D721Med (cell line): ENCODE measurements around the gene RHOBTB1.
A peak's percentile ranks its signal among the peaks of the same experiment; 100 is the strongest.

Source experiments
- DNase-seq: peaks from one replicate; pipeline ENCODE4 v3.0.0; 2011; ENCODE audit warnings: low spot score; ENCODE audit not compliant: insufficient read length
- FAIRE-seq: peaks from 2 replicates; lab custom pipeline; 2011; peaks lifted over from hg19 to GRCh38; lab: Jason Lieb, UNC
- TF ChIP-seq, protein P1 (sequence below): IDR thresholded peaks from 2 replicates; pipeline ENCODE4 v1.5.1; 2012; ENCODE audit warnings: mild to moderate bottlenecking, control low read depth; ENCODE audit not compliant: insufficient read depth; ENCODE audit errors: missing control alignments

Gene RHOBTB1

DNA sequence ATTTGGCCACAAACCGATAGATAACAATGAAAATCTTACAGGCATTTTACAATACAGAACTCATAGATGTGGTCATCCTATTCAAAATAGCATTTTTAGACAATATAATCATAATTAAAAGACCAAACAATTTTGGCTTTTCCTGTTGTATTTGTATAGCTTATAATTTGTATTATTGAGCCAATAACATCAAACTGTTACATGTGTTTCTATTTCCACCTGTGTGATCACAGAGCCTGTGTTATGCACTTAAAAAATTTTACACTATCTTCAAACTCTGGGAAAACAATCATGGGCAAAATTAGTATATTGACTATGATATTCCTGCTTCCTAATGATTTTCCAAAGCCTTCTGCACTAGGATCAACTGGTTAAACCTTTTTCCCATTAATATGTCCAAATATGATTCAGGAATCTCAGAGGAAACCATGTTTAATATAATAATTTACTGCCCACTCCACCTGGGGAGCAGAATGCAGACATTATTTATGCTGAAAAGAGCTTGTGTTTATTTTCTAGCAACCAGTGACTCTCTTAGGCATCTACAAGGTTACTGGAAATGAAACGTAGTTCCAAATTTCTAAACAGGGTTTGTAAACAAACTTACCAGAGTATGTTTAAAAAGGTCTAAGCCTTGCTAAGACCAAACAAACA, 1.7 kb downstream of the RHOBTB1 start:
- DNase-seq = no peak
- TF ChIP-seq, protein P1, sequence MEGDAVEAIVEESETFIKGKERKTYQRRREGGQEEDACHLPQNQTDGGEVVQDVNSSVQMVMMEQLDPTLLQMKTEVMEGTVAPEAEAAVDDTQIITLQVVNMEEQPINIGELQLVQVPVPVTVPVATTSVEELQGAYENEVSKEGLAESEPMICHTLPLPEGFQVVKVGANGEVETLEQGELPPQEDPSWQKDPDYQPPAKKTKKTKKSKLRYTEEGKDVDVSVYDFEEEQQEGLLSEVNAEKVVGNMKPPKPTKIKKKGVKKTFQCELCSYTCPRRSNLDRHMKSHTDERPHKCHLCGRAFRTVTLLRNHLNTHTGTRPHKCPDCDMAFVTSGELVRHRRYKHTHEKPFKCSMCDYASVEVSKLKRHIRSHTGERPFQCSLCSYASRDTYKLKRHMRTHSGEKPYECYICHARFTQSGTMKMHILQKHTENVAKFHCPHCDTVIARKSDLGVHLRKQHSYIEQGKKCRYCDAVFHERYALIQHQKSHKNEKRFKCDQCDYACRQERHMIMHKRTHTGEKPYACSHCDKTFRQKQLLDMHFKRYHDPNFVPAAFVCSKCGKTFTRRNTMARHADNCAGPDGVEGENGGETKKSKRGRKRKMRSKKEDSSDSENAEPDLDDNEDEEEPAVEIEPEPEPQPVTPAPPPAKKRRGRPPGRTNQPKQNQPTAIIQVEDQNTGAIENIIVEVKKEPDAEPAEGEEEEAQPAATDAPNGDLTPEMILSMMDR = no peak
- FAIRE-seq = peak; percentile 32

DNA sequence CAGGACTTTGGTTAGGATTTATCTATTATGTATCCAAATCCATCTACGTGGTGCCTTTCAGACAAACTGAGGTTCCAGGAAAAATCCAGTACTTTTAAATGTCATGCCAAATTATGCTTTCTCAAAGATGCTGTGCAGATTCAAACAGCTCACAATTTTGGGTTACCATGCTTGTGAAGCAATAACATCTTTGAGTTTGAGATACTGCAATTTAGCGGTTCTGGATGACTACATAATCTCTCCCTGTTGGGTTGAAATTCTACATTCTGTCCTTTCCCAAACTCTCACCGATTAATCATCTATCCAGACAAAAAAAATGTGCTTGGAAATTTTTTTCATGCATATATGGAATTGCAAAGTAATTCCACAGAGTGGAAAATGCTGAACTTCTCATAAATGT, 3.5 kb downstream of the RHOBTB1 start:
- TF ChIP-seq, protein P1 = no peak
- DNase-seq = no peak
- FAIRE-seq = no peak

DNA sequence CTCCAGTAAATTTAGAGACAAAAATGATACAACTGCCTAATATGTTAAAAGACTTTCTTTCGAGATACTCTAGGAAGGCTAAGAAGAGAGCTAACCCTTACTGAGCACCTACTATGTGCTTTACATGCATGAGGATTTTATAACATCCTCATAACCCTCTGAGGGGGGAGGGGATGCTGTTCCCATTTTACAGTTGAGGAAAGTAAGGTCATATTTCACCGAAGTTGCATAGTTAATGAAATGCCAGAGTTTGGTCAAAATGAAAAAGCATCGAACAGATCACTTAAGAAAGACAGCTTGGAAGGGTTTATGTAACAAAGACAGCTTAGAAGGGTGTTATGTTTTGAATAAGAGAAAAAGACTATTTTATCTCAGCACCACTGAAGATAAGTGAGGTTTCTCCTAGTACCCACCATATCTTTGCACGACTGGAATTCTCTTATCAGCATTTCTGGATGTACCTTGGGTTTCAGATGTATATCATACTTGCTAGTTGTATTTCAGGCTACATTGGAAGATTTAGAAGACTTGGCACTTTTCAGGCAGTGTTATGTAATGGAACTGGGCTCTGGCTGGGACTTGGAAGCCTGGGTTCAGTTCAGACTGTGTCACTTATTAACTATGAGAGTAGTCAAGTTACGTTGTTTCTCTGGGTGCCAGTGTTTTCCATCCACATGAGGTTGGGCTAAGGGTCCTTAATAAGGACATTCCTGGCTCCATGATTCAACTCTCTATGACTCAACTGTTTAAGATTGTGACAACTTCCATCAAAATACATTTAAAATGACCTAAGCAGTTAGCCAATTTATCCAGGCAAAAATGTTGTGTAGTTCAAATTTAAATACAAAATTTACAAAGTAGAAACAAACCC, 6.0 kb downstream of the RHOBTB1 start:
- FAIRE-seq = no peak
- TF ChIP-seq, protein P1 = no peak
- no peak for DNase-seq

DNA sequence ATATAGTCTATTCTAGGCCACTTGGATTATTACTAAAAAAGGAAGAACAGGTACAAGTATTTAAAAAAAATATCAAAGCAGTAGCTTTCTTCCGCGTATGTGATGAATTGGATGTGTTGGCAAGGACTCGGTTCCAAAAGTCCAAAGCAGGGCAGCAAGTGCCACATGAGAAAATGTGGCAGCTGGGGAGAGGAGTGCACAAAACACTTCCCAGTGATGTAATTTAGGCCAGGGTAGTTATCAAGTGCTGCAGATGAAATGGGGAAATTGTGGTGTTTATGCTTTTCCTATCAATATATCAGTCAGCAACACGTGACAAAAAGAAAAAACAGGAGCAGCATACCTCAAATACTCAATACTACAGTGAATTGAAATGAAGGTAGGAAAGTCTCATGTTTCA, 7.0 kb downstream of the RHOBTB1 start:
- DNase-seq = no peak
- no peak for FAIRE-seq
- TF ChIP-seq, protein P1 = no peak

DNA sequence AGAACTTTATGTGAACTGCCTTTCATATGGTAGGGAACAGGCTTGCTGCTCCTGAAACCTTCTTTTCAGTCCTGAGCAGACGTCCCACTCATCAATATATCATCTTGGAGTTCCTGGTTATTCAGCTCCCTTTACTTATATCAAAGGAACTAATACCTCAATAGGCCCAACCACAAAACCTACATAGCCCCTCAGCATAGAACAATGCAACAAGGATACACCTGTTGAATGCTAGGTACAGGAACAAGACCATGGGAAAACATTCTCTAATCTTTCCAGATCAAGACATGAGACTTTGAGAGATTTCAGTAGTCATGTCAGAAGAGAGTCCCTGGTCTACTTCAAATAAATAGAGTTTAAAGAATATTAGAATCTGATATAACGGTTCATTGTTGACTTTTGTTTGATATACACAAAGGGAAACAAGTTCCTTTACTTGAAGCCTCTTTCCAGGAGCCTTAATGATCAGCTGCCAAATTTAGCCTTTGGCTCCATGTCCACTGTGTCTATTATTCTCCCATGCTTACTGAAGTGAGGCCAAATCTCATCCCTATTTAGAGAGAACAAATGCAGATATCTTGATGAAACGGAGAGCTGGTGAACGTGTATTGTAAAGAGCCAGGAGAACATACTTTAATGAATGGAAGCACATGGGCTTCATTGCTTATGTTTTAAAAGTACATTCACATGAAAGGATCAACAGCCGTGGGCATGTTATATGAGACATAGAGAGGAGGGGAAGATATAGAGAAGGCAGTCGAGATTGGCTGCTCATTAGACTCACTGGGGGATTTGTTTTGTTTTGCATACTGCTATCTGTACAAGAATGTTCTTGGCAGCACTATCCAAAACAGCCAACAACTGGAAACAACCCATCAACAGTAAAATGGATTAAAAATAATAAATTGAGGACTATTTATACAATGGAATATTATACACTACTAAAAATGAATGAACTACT, 9.5 kb downstream of the RHOBTB1 start:
- DNase-seq (no peak), FAIRE-seq (no peak)
- TF ChIP-seq, protein P1 = no peak

DNA sequence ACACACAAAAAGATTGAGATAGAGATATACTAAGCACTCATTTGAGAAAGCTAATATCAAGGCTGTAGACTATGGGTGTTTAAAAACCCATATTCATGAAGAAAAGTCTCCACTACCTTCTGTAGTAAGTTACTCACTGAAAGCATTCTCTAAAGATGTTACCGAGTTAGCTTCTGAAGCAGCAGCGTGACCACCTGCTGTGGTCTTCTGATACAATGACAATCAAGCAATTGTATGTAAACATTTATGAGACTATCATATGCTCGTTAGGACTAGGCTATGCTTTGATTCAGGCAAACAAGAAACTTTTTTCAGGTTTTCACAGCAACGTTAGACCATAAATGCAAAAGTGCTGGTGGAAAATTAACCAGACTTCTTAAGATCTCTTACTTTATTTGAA, 11.2 kb downstream of the RHOBTB1 start:
- DNase-seq = no peak
- TF ChIP-seq, protein P1 = no peak
- FAIRE-seq = no peak
